HepG2 (cell line): ENCODE measurements around the gene TFF1. TPM values are rescaled to one million over a fixed set of nuclear protein-coding genes. Genes with fewer than 3 reads are reported as not detected.

Experiments used
- ATAC-seq: fragments of 200-7000 bp; cut with Tn5 transposase; 3 replicates; pipeline ENCODE4 v1.9.1; 2020; ENCODE audit warnings: mild to moderate bottlenecking, moderate library complexity
- BruUV-seq: library from RNA; stranded (reverse); fragments of 400-500 nt; replicated peaks from 2 replicates; lab custom pipeline; 2021; lab: Mats Ljungman, UMichigan
- CTCF ChIA-PET: fragments of 300-600 bp; formaldehyde crosslinking; extraction: SDS; loops from one replicate; lab custom pipeline; 2021; ENCODE audit warnings: low total read pairs, inconsistent platforms, low intra/inter-chr PET ratio; lab: Yijun Ruan, JAX
- POLR2A ChIA-PET: fragments of 350-600 bp; sonication (Branson Sonifier 250); formaldehyde crosslinking; loops from one replicate; lab custom pipeline; 2020; ENCODE audit warnings: antibody characterized with exemption, inconsistent platforms; lab: Yijun Ruan, JAX
- DNase-seq: peaks from one replicate; pipeline ENCODE4 v3.0.0-alpha.2; 2015; ENCODE audit warnings: low spot score
- FAIRE-seq: peaks from 3 replicates; lab custom pipeline; 2011; peaks lifted over from hg19 to GRCh38; lab: Jason Lieb, UNC
- H2AFZ ChIP-seq: one replicate; pipeline ENCODE4 v1.6.1; 2011; ENCODE audit warnings: low read length, inconsistent platforms
- H3K27ac ChIP-seq: fragments of 300-600 bp; 3 replicates; pipeline ENCODE4 v1.8.0; 2011; ENCODE audit warnings: mixed run types, mild to moderate bottlenecking, mixed read lengths, low read length, inconsistent platforms; ENCODE audit not compliant: insufficient read depth; ENCODE audit errors: extremely low read length
- H3K27me3 ChIP-seq, 2 experiments: fragments of 200-600 bp in 1 of 2; 2 replicates in 1 of 2; 3 replicates in 1 of 2; pipeline versions ENCODE4 v1.6.0 to v1.8.0; 2011; ENCODE audit warnings: low read length in 2 of 2, mild to moderate bottlenecking in 2 of 2, moderate library complexity in 2 of 2, inconsistent platforms in 1 of 2; ENCODE audit not compliant: insufficient read depth in 2 of 2, control insufficient read depth in 1 of 2
- H3K36me3 ChIP-seq, 2 experiments: fragments of 200-600 bp in 1 of 2; replicated peaks in 1 of 2; 2 replicates in 1 of 2; 3 replicates in 1 of 2; pipeline versions ENCODE4 v1.5.1 to v1.8.0; 2011; ENCODE audit warnings: low read length in 2 of 2, inconsistent platforms in 1 of 2; ENCODE audit not compliant: insufficient read depth in 2 of 2, control insufficient read depth in 1 of 2
- H3K4me1 ChIP-seq: 2 replicates; pipeline ENCODE4 v1.5.1; 2012; ENCODE audit warnings: low read length, inconsistent platforms; ENCODE audit not compliant: insufficient read depth
- H3K4me2 ChIP-seq: 2 replicates; pipeline ENCODE4 v1.6.0; 2011; ENCODE audit warnings: low read depth, low read length, inconsistent platforms
- H3K4me3 ChIP-seq, 3 experiments: fragments of 200-600 bp in 1 of 3; sonication (generic), shearing (Covaris generic) in 1 of 3; replicated peaks in 1 of 3; 2 replicates each; pipeline ENCODE4 v1.5.1; 2011 to 2016; ENCODE audit warnings: low read length in 3 of 3, inconsistent platforms in 2 of 3, low read depth in 2 of 3, mild to moderate bottlenecking in 2 of 3, control low read depth in 1 of 3, mixed read lengths in 1 of 3; ENCODE audit not compliant: insufficient read depth in 1 of 3
- H3K79me2 ChIP-seq: one replicate; pipeline ENCODE4 v1.6.1; 2011; ENCODE audit warnings: low read length, inconsistent platforms; ENCODE audit not compliant: insufficient read depth
- H3K9ac ChIP-seq: 2 replicates; pipeline ENCODE4 v1.6.0; 2011; ENCODE audit warnings: mild to moderate bottlenecking, low read depth, low read length, inconsistent platforms; ENCODE audit not compliant: insufficient read depth
- H3K9me3 ChIP-seq: 2 replicates; pipeline ENCODE4 v1.5.1; 2012; ENCODE audit warnings: mild to moderate bottlenecking, low read length
- H4K20me1 ChIP-seq: 2 replicates; pipeline ENCODE4 v1.6.0; 2011; ENCODE audit warnings: inconsistent platforms, mild to moderate bottlenecking, low read length, moderate library complexity; ENCODE audit not compliant: insufficient read depth
- GABPB1 ChIP-seq: IDR thresholded peaks from 2 replicates; pipeline ENCODE4 v1.6.1; 2016; ENCODE audit warnings: mild to moderate bottlenecking, missing genetic modification reagents, moderate library complexity, missing compliant biosample characterization
- HDAC1 ChIP-seq: sonication (generic); formaldehyde crosslinking; IDR thresholded peaks from 2 replicates; pipeline ENCODE4 v1.5.1; 2020; ENCODE audit warnings: mild to moderate bottlenecking, missing genetic modification reagents
- PHF21A ChIP-seq: sonication (generic); formaldehyde crosslinking; IDR thresholded peaks from 2 replicates; pipeline ENCODE4 v1.5.0; 2020; ENCODE audit warnings: mild to moderate bottlenecking, missing genetic modification reagents
- SP1 ChIP-seq, 2 experiments: fragments of 450-650 bp in 1 of 2; sonication (generic) in 1 of 2; formaldehyde crosslinking in 1 of 2; IDR thresholded peaks; 2 replicates each; pipeline versions ENCODE4 v1.4.0 to v1.6.1; 2016 to 2020; ENCODE audit warnings: missing genetic modification reagents in 1 of 2
- TBX3 ChIP-seq: fragments of 450-650 bp; IDR thresholded peaks from 2 replicates; pipeline ENCODE4 v1.6.1; 2017; ENCODE audit warnings: antibody characterized with exemption, mild to moderate bottlenecking, inconsistent platforms, borderline replicate concordance
- TGIF2 ChIP-seq: IDR thresholded peaks from 2 replicates; pipeline ENCODE4 v1.6.1; 2016; ENCODE audit warnings: control low read depth, missing compliant biosample characterization
- ZBTB38 ChIP-seq: sonication (generic); formaldehyde crosslinking; IDR thresholded peaks from 2 replicates; pipeline ENCODE4 v1.5.1; 2020; ENCODE audit warnings: mild to moderate bottlenecking, missing genetic modification reagents
- ZBTB8A ChIP-seq: sonication (generic); formaldehyde crosslinking; IDR thresholded peaks from 2 replicates; pipeline ENCODE4 v1.4.0; 2020; ENCODE audit warnings: mild to moderate bottlenecking, low read depth, missing genetic modification reagents, borderline replicate concordance
- ZNF543 ChIP-seq: sonication (generic); formaldehyde crosslinking; IDR thresholded peaks from 2 replicates; pipeline ENCODE4 v1.4.0; 2020; ENCODE audit warnings: mild to moderate bottlenecking, missing genetic modification reagents
- ZNF607 ChIP-seq: sonication (generic); formaldehyde crosslinking; IDR thresholded peaks from 2 replicates; pipeline ENCODE4 v1.5.1; 2020; ENCODE audit warnings: missing genetic modification reagents, mild to moderate bottlenecking, borderline replicate concordance
- ZNF788 ChIP-seq: sonication (generic); formaldehyde crosslinking; IDR thresholded peaks from 2 replicates; pipeline ENCODE4 v1.5.0; 2020; ENCODE audit warnings: mild to moderate bottlenecking, missing genetic modification reagents, borderline replicate concordance
- ZNF839 ChIP-seq: sonication (generic); formaldehyde crosslinking; IDR thresholded peaks from 2 replicates; pipeline ENCODE4 v1.4.0; 2020; ENCODE audit warnings: missing genetic modification reagents, mild to moderate bottlenecking, borderline replicate concordance
- WGBS: methylation state at CpG from one replicate; pipeline ENCODE4 v1.1.6; 2017; ENCODE audit warnings: low lambda C conversion rate; 5-methylcytosine and 5-hydroxymethylcytosine counted together
- in situ Hi-C: cut with HindIII; loops from 2 replicates; pipeline ENCODE4 v1.10.0; 2017; ENCODE audit warnings: low pct_unique_long_range_greater_than_20kb; ENCODE audit not compliant: extremely low pct_ligation_motif_present
- intact Hi-C: fragments of 100-400 bp; cut with micrococcal nuclease; formaldehyde crosslinking; loops from one replicate; pipeline ENCODE4 v1.10.0; 2022; ENCODE audit not compliant: unreplicated experiment
- polyA plus RNA-seq, 8 experiments: library from polyadenylated mRNA; depleted of rRNA in 3 of 8; stranded (reverse) in 7 of 8; unstranded in 1 of 8; fragments of >200 nt; fragmentation: Illumina TruSeq in 4 of 8; extraction: Trizol in 4 of 8; gene quantifications; 2 replicates each; pipeline versions ENCODE4 v1.2.1 to v1.2.3, GENCODE V29; 2011 to 2016; ENCODE audit warnings: low read depth in 4 of 8, missing spikeins in 1 of 8, mixed read lengths in 1 of 8; ENCODE audit not compliant: insufficient read depth in 1 of 8
- total RNA-seq, 5 experiments: library from RNA; depleted of rRNA; stranded (reverse); fragments of >200 nt; fragmentation: Illumina TruSeq; extraction: Trizol; gene quantifications; 2 replicates each; pipeline ENCODE4 v1.2.3, GENCODE V29; 2016; ENCODE audit warnings: low read depth in 1 of 5
- TF ChIP-seq, protein P1 (sequence below), 2 experiments: sonication (generic) in 1 of 2; formaldehyde crosslinking in 1 of 2; IDR thresholded peaks; 2 replicates each; pipeline versions ENCODE4 v1.4.0 to v1.6.1; 2018 to 2020; ENCODE audit warnings: missing genetic modification reagents in 2 of 2, borderline replicate concordance in 1 of 2, low read depth in 1 of 2, mild to moderate bottlenecking in 1 of 2, missing biosample characterization in 1 of 2
- TF ChIP-seq, protein P2 (sequence below): IDR thresholded peaks from 2 replicates; pipeline ENCODE4 v1.6.1; 2012; ENCODE audit warnings: low read length, improper control_type of control experiment
- TF ChIP-seq, protein P3 (sequence below): sonication (generic); formaldehyde crosslinking; IDR thresholded peaks from 2 replicates; pipeline ENCODE4 v1.4.0; 2020; ENCODE audit warnings: missing genetic modification reagents

Gene TFF1
- total and polyA plus RNA-seq, 2 of the 13 experiments (the other 11 are each of a cell fraction or from before 2014, with no cell fraction given), result 0.24 to 19.4 TPM

DNA sequence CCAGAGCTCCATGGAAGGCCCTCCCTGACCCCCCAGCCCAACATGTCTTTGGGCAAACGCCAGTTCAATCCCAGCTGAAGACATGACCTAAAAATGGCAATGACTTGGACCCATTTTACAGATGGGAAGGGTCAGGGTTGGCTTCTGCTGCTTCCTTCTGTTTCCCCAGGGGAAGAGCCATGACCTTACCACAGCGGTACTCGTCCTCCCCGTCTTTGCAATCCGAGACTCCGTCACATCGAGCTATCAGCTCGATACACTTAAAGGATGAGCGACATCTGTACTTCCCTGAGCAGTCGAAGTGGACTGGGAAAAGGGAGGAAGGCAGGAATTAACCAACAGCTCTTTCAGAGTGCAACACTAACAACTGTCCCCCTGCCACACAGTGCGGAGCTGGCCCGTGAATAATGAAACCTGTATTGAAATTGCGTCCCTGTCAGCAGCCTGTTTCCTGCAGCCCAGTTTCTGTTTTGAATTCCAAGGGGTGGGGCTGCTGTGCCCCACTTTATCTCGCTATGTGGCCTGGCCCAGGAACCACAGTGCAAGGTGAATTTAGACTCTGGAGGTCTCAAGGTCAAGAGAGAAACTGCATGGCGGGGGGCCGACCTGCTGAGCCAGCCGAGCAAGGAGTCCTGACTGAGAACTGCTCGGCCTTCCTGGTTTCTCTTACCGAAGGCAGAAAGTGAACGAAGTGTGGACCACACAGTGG, 22.6 kb upstream of the TFF1 start:
- peak overlapping the region; percentile 74 for H3K27ac ChIP-seq
- peaks cover 99% of the 10 kb centered on the region for H3K4me1 ChIP-seq
- H3K36me3 ChIP-seq, result no peaks in the 10 kb centered on the region
- no peaks in the 10 kb centered on the region for H3K27me3 ChIP-seq
- POLR2A ChIA-PET, result interaction anchor here (0.9 to 1.4 kb wide), 4 partner anchors 10 to 22 kb away, joined by 3 to 5 read pairs (median 4); partner anchors contain the start of gene TFF1
- CTCF ChIA-PET, result no interaction called here
- H3K79me2 ChIP-seq, result no peaks in the 10 kb centered on the region
- no peaks in the 10 kb centered on the region for H4K20me1 ChIP-seq
- intact Hi-C loops (no loop called here), in situ Hi-C loops (no loop called here)
- FAIRE-seq, result no peak
- H3K4me2 ChIP-seq, result peak overlapping the region; percentile 84
- DNase-seq, result peak; percentile 64
- no peaks in the 10 kb centered on the region for H3K9me3 ChIP-seq
- ATAC-seq, result peak; percentile 52
- WGBS, result 46% methylated on average over 18 of the region's 20 CpGs
- H3K4me3 ChIP-seq, result peak overlapping the region; percentile 11 to 55 (median 41); a peak in 5 of 6 replicates
- H3K9ac ChIP-seq, result peak overlapping the region; percentile 57
- BruUV-seq, result TSS peak; percentile 52
- no peak overlapping the region for H2AFZ ChIP-seq
- TF ChIP-seq SP1 (IDR thresholded peaks at IDR 0.05) (no peak), SP1 (CRISPR knock-in tag; IDR thresholded peaks at IDR 0.05) (no peak), ZBTB38 (peak; percentile 71), ZNF543 (peak; percentile 77; the same call in 1 of the 2 replicates), TGIF2 (CRISPR knock-in tag) (0 out of 2 replicates have a peak, but pooled peaks have one; percentile 35), ZBTB8A (CRISPR knock-in tag) (no peak), GABPB1 (CRISPR knock-in tag) (0 out of 2 replicates have a peak, but pooled peaks have one; percentile 12), ZNF788 (CRISPR knock-in tag) (peak; percentile 5; the same call in 1 of the 2 replicates), HDAC1 (CRISPR knock-in tag) (peak; percentile 77), TBX3 (no peak), ZNF607 (CRISPR knock-in tag) (peak; percentile 42; the same call in 1 of the 2 replicates), PHF21A (CRISPR knock-in tag) (0 out of 2 replicates have a peak, but pooled peaks have one; percentile 31), ZNF839 (CRISPR knock-in tag) (0 out of 2 replicates have a peak, but pooled peaks have one; percentile 33)
- TF ChIP-seq, protein P1, sequence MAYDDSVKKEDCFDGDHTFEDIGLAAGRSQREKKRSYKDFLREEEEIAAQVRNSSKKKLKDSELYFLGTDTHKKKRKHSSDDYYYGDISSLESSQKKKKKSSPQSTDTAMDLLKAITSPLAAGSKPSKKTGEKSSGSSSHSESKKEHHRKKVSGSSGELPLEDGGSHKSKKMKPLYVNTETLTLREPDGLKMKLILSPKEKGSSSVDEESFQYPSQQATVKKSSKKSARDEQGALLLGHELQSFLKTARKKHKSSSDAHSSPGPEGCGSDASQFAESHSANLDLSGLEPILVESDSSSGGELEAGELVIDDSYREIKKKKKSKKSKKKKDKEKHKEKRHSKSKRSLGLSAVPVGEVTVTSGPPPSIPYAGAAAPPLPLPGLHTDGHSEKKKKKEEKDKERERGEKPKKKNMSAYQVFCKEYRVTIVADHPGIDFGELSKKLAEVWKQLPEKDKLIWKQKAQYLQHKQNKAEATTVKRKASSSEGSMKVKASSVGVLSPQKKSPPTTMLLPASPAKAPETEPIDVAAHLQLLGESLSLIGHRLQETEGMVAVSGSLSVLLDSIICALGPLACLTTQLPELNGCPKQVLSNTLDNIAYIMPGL (CRISPR knock-in tag; IDR thresholded peaks at IDR 0.05; ENCODE audit: borderline replicate concordance in 1 of 2, low read depth in 1 of 2), result 0 out of 4 replicates have a peak, but pooled peaks of 1 of the 2 experiments have one; percentile 7
- TF ChIP-seq, protein P2, sequence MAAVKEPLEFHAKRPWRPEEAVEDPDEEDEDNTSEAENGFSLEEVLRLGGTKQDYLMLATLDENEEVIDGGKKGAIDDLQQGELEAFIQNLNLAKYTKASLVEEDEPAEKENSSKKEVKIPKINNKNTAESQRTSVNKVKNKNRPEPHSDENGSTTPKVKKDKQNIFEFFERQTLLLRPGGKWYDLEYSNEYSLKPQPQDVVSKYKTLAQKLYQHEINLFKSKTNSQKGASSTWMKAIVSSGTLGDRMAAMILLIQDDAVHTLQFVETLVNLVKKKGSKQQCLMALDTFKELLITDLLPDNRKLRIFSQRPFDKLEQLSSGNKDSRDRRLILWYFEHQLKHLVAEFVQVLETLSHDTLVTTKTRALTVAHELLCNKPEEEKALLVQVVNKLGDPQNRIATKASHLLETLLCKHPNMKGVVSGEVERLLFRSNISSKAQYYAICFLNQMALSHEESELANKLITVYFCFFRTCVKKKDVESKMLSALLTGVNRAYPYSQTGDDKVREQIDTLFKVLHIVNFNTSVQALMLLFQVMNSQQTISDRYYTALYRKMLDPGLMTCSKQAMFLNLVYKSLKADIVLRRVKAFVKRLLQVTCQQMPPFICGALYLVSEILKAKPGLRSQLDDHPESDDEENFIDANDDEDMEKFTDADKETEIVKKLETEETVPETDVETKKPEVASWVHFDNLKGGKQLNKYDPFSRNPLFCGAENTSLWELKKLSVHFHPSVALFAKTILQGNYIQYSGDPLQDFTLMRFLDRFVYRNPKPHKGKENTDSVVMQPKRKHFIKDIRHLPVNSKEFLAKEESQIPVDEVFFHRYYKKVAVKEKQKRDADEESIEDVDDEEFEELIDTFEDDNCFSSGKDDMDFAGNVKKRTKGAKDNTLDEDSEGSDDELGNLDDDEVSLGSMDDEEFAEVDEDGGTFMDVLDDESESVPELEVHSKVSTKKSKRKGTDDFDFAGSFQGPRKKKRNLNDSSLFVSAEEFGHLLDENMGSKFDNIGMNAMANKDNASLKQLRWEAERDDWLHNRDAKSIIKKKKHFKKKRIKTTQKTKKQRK, result no peak
- TF ChIP-seq, protein P3, sequence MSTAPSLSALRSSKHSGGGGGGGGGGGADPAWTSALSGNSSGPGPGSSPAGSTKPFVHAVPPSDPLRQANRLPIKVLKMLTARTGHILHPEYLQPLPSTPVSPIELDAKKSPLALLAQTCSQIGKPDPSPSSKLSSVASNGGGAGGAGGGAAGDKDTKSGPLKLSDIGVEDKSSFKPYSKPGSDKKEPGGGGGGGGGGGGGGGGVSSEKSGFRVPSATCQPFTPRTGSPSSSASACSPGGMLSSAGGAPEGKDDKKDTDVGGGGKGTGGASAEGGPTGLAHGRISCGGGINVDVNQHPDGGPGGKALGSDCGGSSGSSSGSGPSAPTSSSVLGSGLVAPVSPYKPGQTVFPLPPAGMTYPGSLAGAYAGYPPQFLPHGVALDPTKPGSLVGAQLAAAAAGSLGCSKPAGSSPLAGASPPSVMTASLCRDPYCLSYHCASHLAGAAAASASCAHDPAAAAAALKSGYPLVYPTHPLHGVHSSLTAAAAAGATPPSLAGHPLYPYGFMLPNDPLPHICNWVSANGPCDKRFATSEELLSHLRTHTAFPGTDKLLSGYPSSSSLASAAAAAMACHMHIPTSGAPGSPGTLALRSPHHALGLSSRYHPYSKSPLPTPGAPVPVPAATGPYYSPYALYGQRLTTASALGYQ (CRISPR knock-in tag), result 0 out of 2 replicates have a peak, but pooled peaks have one; percentile 18
